GM12878 (cell line): ENCODE results near the gene ADGRB2. TPM values are rescaled to one million over a fixed set of nuclear protein-coding genes. Genes with fewer than 3 reads are reported as not detected.
A peak's percentile ranks its signal among the peaks of the same experiment; 100 is the strongest.

Source experiments
- ATAC-seq: fragments of 200-7000 bp; cut with Tn5 transposase; 3 replicates; pipeline ENCODE4 v1.9.1; 2020; ENCODE audit warnings: mild to moderate bottlenecking, moderate library complexity
- BruUV-seq: library from RNA; stranded (reverse); fragments of 400-500 nt; replicated peaks from 2 replicates; lab custom pipeline; 2021; lab: Mats Ljungman, UMichigan
- CTCF ChIA-PET: fragments of 300-600 bp; sonication (Branson Sonifier 250); formaldehyde crosslinking; extraction: SDS; loops from one replicate; lab custom pipeline; 2021; ENCODE audit warnings: inconsistent platforms; lab: Yijun Ruan, JAX
- POLR2A ChIA-PET: fragments of 350-600 bp; formaldehyde crosslinking; extraction: SDS; loops from one replicate; lab custom pipeline; 2021; ENCODE audit warnings: inconsistent platforms; lab: Charles Lee
- RAD21 ChIA-PET: fragments of 300-600 bp; sonication (Branson Sonifier 250); formaldehyde crosslinking; loops from one replicate; lab custom pipeline; 2023; ENCODE audit warnings: antibody characterized with exemption; ENCODE audit not compliant: unreplicated experiment; lab: Charles Lee
- SMC1A ChIA-PET: fragments of 300-600 bp; sonication (Branson Sonifier 250); formaldehyde crosslinking; loops from one replicate; lab custom pipeline; 2023; ENCODE audit not compliant: unreplicated experiment, uncharacterized antibody; lab: Charles Lee
- DNase-seq: peaks from one replicate; pipeline ENCODE4 v3.0.0-alpha.2; 2011; ENCODE audit warnings: low read depth, low spot score
- FAIRE-seq: peaks from 3 replicates; lab custom pipeline; 2011; peaks lifted over from hg19 to GRCh38; lab: Jason Lieb, UNC
- H2AFZ ChIP-seq: 2 replicates; pipeline ENCODE4 v1.6.0; 2011; ENCODE audit warnings: low read depth, low read length, control low read depth; ENCODE audit not compliant: control insufficient read depth
- H3K27ac ChIP-seq: 2 replicates; pipeline ENCODE4 v1.5.1; 2011; ENCODE audit warnings: control low read depth; ENCODE audit not compliant: control insufficient read depth, insufficient read depth
- H3K27me3 ChIP-seq, 2 experiments: replicated peaks in 1 of 2; 2 replicates each; pipeline versions ENCODE4 v1.6.0 to v1.6.1; 2011; ENCODE audit warnings: low read length in 1 of 2; ENCODE audit not compliant: control insufficient read depth in 2 of 2, insufficient read depth in 2 of 2
- H3K36me3 ChIP-seq, 2 experiments: 2 replicates each; pipeline ENCODE4 v1.5.1; 2011; ENCODE audit warnings: low read length in 1 of 2; ENCODE audit not compliant: control insufficient read depth in 2 of 2, insufficient read depth in 2 of 2
- H3K4me1 ChIP-seq: 2 replicates; pipeline ENCODE4 v1.6.1; 2011; ENCODE audit warnings: mild to moderate bottlenecking, low read length, moderate library complexity, mixed read lengths; ENCODE audit not compliant: control insufficient read depth, insufficient read depth
- H3K4me2 ChIP-seq: 2 replicates; pipeline ENCODE4 v1.6.0; 2011; ENCODE audit warnings: control low read depth; ENCODE audit not compliant: control insufficient read depth, insufficient read depth
- H3K4me3 ChIP-seq: fragments of 200-600 bp; sonication (generic); 2 replicates; pipeline ENCODE4 v1.5.1; 2016
- H3K79me2 ChIP-seq: 2 replicates; pipeline ENCODE4 v1.6.0; 2011; ENCODE audit warnings: low read length; ENCODE audit not compliant: control insufficient read depth, insufficient read depth
- H3K9ac ChIP-seq: 2 replicates; pipeline ENCODE4 v1.8.0; 2011; ENCODE audit warnings: low read length, control low read depth, mixed read lengths; ENCODE audit not compliant: control insufficient read depth, insufficient read depth
- H3K9me3 ChIP-seq: replicated peaks from 3 replicates; pipeline ENCODE4 v1.5.1; 2011; ENCODE audit warnings: mild to moderate bottlenecking, low read length; ENCODE audit not compliant: control insufficient read depth, insufficient read depth
- H4K20me1 ChIP-seq: 2 replicates; pipeline ENCODE4 v1.6.0; 2011; ENCODE audit not compliant: control insufficient read depth, insufficient read depth
- BHLHE40 ChIP-seq, 2 experiments: fragments of 450-650 bp in 1 of 2; IDR thresholded peaks; 2 replicates each; pipeline ENCODE4 v1.6.1; 2011 to 2017; ENCODE audit warnings: low read depth in 2 of 2, borderline replicate concordance in 1 of 2, improper control_type of control experiment in 1 of 2, low read length in 1 of 2, mild to moderate bottlenecking in 1 of 2
- E2F4 ChIP-seq: IDR thresholded peaks from 2 replicates; pipeline ENCODE4 v1.6.1; 2012; ENCODE audit warnings: low read depth, low read length, improper control_type of control experiment
- EZH2 ChIP-seq: IDR thresholded peaks from 2 replicates; pipeline ENCODE4 v1.6.1; 2012; ENCODE audit warnings: low read depth, mild to moderate bottlenecking, control low read depth, inconsistent platforms, low read length, borderline replicate concordance; ENCODE audit not compliant: control insufficient read depth
- IRF3 ChIP-seq: fragments of 450-650 bp; IDR thresholded peaks from 2 replicates; pipeline ENCODE4 v1.6.1; 2014; ENCODE audit warnings: mild to moderate bottlenecking
- KAT2A ChIP-seq: conservative IDR thresholded peaks from 2 replicates; pipeline ENCODE4 v1.6.1; 2011; ENCODE audit warnings: low read depth, low read length; ENCODE audit not compliant: control insufficient read depth
- KDM1A ChIP-seq: fragments of 200-600 bp; sonication (generic); IDR thresholded peaks from 2 replicates; pipeline ENCODE4 v1.6.1; 2016; ENCODE audit warnings: borderline replicate concordance
- NR2C1 ChIP-seq: fragments of 450-650 bp; IDR thresholded peaks from 2 replicates; pipeline ENCODE4 v1.6.1; 2017; ENCODE audit warnings: antibody characterized with exemption, mild to moderate bottlenecking, moderate library complexity
- RBBP5 ChIP-seq: fragments of 200-600 bp; sonication (generic); conservative IDR thresholded peaks from 2 replicates; pipeline ENCODE4 v1.6.1; 2016
- SPI1 ChIP-seq: IDR thresholded peaks from 2 replicates; pipeline ENCODE4 v1.6.1; 2011; ENCODE audit warnings: low read depth, mild to moderate bottlenecking, low read length, moderate library complexity, borderline replicate concordance; ENCODE audit not compliant: insufficient read depth
- SUZ12 ChIP-seq: fragments of 200-600 bp; sonication (generic); IDR thresholded peaks from one replicate; pipeline ENCODE4 v1.6.1; 2018; ENCODE audit warnings: antibody characterized with exemption, mild to moderate bottlenecking; ENCODE audit not compliant: unreplicated experiment
- USF1 ChIP-seq: IDR thresholded peaks from 2 replicates; pipeline ENCODE4 v1.6.1; 2011; ENCODE audit warnings: borderline replicate concordance, low read depth, mild to moderate bottlenecking, moderate library complexity, mixed read lengths, low read length; ENCODE audit not compliant: insufficient read depth; ENCODE audit errors: extremely low read length
- ZNF274 ChIP-seq: IDR thresholded peaks from one replicate; pipeline ENCODE4 v1.8.0; 2011; ENCODE audit not compliant: insufficient read length, insufficient read depth
- WGBS: methylation state at CpG from one replicate; pipeline ENCODE4 v1.1.6; 2016; ENCODE audit warnings: low lambda C conversion rate; ENCODE audit not compliant: insufficient replicate concordance, insufficient coverage; ENCODE audit errors: missing lambda C conversion rate; 5-methylcytosine and 5-hydroxymethylcytosine counted together
- in situ Hi-C: fragments of 300-500 bp; cut with MboI; formaldehyde crosslinking; loops from 9 replicates; pipeline ENCODE4 v1.14.3; 2018; ENCODE audit warnings: mixed read lengths
- intact Hi-C: fragments of 100-400 bp; cut with micrococcal nuclease; formaldehyde crosslinking; loops from one replicate; pipeline ENCODE4 v1.14.2; 2022; ENCODE audit not compliant: unreplicated experiment
- polyA plus RNA-seq, 11 experiments: library from polyadenylated mRNA; depleted of rRNA in 4 of 11; unstranded in 6 of 11; stranded (reverse) in 5 of 11; fragments of >200 nt; fragmentation: Nextera tagmentation in 4 of 11; fragmentation: Illumina TruSeq in 1 of 11; extraction: Ambion mirVana in 4 of 11; extraction: Trizol in 1 of 11; gene quantifications; 1 replicate in 1 of 11; 2 replicates in 10 of 11; pipeline versions ENCODE4 v1.2.1 to v1.2.3, GENCODE V29; 2011 to 2016; ENCODE audit warnings: inconsistent platforms in 2 of 11, missing spikeins in 2 of 11, low read depth in 1 of 11
- total RNA-seq, 4 experiments: library from RNA; depleted of rRNA in 3 of 4; stranded (reverse); fragments of >200 nt in 3 of 4; fragmentation: Illumina TruSeq in 1 of 4; extraction: Trizol in 1 of 4; gene quantifications; 2 replicates each; pipeline versions ENCODE4 v1.2.1 to v1.2.3, GENCODE V29; 2013 to 2021

ADGRB2 gene
- total and polyA plus RNA-seq, 10 of the 15 experiments (the other 5 are each of a cell fraction or from before 2014, with no cell fraction given) = 0.11 to 0.33 (median 0.18) TPM; not detected in 4

- no peaks in the 10 kb centered on the region for H3K79me2 ChIP-seq
- no peak overlapping the region for H3K4me3 ChIP-seq
- peak overlapping the region; percentile 71 for H3K4me2 ChIP-seq
- SMC1A ChIA-PET = no interaction called here
- peaks cover 19 to 32% of the 10 kb centered on the region in 2 experiments for H3K27me3 ChIP-seq
- RAD21 ChIA-PET = interaction anchor here (0.6 kb wide), 1 partner anchor 110 kb away, joined by 3 read pairs; no protein-coding TSS in a partner anchor
- peak overlapping the region; percentile 11; the same call in 1 of the 2 replicates for H2AFZ ChIP-seq
- no peaks in the 10 kb centered on the region for H3K36me3 ChIP-seq
- FAIRE-seq (no peak), DNase-seq (no peak), ATAC-seq (peak; percentile 9; the same call in 1 of the 3 replicates)
- H4K20me1 ChIP-seq = no peaks in the 10 kb centered on the region; the same call in 1 of the 2 replicates
- H3K4me1 ChIP-seq = peaks cover 6% of the 10 kb centered on the region
- 7% methylated on average over 68 of the region's 68 CpGs for WGBS
- no peaks in the 10 kb centered on the region for H3K9me3 ChIP-seq
- no peak overlapping the region for H3K27ac ChIP-seq
- CTCF ChIA-PET = no interaction called here
- POLR2A ChIA-PET = no interaction called here
- no TSS peak for BruUV-seq
- in situ Hi-C loops (no loop called here), intact Hi-C loops (no loop called here)
- TF ChIP-seq SUZ12 = peak; percentile 71
- 0 out of 2 replicates have a peak, but pooled peaks have one; percentile 6 for TF ChIP-seq EZH2
- no peak for TF ChIP-seq KAT2A
- TF ChIP-seq IRF3 = no peak
- no peak for TF ChIP-seq ZNF274
- TF ChIP-seq SPI1 = no peak
- no peak for TF ChIP-seq KDM1A
- TF ChIP-seq NR2C1 = no peak
- TF ChIP-seq USF1 = no peak
- TF ChIP-seq E2F4 = peak; percentile 34; the same call in 1 of the 2 replicates
- TF ChIP-seq BHLHE40 (IDR thresholded peaks at IDR 0.05; ENCODE audit: borderline replicate concordance in 1 of 2, low read depth in 2 of 2, low read length in 1 of 2) = peak in 1 of 2 experiments; percentile 48; a peak in 2 of 4 replicates
- TF ChIP-seq RBBP5 = no peak
- H3K9ac ChIP-seq = no peak overlapping the region
Measured at GRCh38 chr1:31771891-31772668, 7.9 kb upstream of the ADGRB2 start.
